Adipose tissue (tissue), 3 donors: ENCODE measurements around the gene URM1. TPM values are rescaled to one million over a fixed set of nuclear protein-coding genes. Genes with fewer than 3 reads are reported as not detected.
A peak's percentile ranks its signal among the peaks of the same experiment; 100 is the strongest.

Experiments
- H3K27ac ChIP-seq: one replicate; pipeline ENCODE4 v1.5.1; 2013; ENCODE audit warnings: low read depth, low read length
- WGBS, 3 donors: extraction: QIAGEN DNeasy Blood & Tissue Kit; methylation state at CpG; one replicate each; pipeline ENCODE4 v1.1.7; 2013; 5-methylcytosine and 5-hydroxymethylcytosine counted together
- polyA plus RNA-seq, 3 donors: library from polyadenylated mRNA; stranded (reverse); fragments of 200-250 nt; gene quantifications; one replicate each; pipeline ENCODE4 v1.2.3, GENCODE V29; 2013
- donor health status: healthy with polysubstance abuse.
- donor health status: Bipolar disorder and iron deficiency.
- donor health status: healthy.

The URM1 gene
- polyA plus RNA-seq, 3 donors: 58.8 to 75.4 (median 60.4) TPM

DNA sequence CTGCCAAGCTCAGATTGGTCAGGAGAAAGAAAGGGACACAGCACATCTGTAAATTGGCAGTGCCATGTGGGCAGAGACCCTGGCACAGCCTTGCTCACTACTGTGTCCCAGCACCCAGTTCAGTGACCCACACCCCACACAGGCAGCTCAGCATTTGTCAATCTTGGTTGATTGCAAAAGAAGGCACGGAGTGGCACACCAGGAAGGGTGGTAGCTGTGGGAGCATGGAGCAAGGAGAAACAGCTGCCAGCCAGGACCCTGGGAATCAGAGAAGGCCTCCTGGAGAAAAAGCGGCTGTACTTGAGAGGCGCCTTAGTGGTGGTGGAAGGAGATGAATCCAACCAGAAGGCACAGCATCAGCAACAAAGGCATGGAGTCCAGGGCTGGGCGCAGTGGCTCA is 27.3 kb upstream of the URM1 start:
- WGBS, 3 donors: 86 to 96% (median 91%) methylated on average over 4 of the region's 4 CpGs
- H3K27ac ChIP-seq: no peak overlapping the region

DNA sequence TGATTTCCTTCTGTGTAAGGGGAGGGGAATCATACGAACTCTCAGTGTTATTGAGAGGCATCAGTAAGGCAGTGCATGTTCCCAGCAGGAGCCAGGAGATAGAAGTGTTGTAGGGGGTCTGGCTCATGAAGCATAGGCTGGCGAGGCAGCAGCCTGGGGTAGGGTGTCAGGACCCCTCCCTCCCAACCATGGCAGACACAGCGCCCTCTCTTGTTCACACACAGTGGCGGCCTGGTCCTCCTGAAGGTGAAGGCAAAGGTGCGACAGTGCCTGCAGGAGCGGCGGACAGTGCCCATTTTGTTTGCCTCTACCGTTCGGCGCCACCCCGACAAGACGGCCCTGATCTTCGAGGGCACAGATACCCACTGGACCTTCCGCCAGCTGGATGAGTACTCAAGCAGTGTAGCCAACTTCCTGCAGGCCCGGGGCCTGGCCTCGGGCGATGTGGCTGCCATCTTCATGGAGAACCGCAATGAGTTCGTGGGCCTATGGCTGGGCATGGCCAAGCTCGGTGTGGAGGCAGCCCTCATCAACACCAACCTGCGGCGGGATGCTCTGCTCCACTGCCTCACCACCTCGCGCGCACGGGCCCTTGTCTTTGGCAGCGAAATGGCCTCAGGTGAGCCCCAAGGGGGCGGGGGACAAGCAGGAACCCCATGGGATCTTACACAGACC is 26.1 kb upstream of the URM1 start:
- 95 to 97% (median 95%) methylated on average over 26 to 28 of the region's 28 CpGs for WGBS, 3 donors

DNA sequence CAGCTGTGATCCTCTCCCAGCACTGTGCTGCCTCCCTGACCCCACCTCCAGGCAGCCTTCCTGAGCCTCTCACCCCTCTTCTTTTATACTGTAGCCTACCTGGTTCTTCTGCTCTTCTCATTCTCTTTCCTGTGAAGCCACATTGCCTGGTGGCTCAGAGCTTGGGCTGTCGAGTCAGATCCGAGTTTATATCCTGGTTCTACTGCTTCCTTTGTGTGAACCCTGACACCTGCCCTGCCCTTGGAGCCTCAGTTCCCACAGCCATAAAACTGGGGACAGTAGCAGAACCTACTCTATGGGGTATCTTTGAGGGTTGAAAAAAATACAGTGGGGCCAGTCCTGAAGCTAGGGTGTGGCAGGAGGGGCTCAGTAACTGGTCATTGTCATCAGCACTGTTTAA is 22.0 kb upstream of the URM1 start:
- H3K27ac ChIP-seq: no peak overlapping the region
- 86 to 90% (median 90%) methylated on average over 2 of the region's 2 CpGs for WGBS, 3 donors

More for the DNA sequence above, 26.1 kb upstream of the URM1 start:
- H3K27ac ChIP-seq: no peak overlapping the region

DNA sequence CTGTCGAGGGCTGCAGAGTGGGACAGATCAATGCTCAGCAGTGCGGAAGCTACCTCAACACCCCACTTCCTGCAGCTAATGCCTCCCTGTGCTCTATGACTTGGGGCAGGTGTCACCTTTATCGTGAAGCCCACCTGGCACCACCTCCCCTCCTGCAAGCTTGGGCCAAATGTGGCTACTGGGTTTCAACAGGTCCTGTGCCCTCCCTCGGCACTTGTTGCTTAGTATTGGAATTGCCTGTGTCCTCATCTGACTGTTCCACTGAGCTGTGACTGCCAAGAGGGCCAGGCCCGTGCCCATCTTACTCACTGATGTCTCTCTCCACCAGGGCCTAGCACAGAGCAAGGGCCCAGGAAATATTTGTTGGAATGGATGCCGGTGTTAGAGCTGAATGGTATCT is 21.4 kb upstream of the URM1 start:
- no peak overlapping the region for H3K27ac ChIP-seq
- 92 to 96% (median 92%) methylated on average over 6 of the region's 6 CpGs for WGBS, 3 donors

DNA sequence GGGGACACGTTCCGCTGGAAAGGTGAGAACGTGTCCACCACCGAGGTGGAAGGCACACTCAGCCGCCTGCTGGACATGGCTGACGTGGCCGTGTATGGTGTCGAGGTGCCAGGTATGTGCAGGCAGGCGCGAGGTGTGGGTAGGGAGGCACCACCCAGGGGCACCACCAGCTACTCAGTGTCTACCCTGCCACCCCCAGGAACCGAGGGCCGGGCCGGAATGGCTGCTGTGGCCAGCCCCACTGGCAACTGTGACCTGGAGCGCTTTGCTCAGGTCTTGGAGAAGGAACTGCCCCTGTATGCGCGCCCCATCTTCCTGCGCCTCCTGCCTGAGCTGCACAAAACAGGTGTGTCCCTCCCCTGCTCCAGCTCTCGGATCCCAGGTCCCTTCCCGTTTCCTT is 15.7 kb upstream of the URM1 start:
- WGBS, 3 donors: 95 to 97% (median 97%) methylated on average over 19 of the region's 19 CpGs

DNA sequence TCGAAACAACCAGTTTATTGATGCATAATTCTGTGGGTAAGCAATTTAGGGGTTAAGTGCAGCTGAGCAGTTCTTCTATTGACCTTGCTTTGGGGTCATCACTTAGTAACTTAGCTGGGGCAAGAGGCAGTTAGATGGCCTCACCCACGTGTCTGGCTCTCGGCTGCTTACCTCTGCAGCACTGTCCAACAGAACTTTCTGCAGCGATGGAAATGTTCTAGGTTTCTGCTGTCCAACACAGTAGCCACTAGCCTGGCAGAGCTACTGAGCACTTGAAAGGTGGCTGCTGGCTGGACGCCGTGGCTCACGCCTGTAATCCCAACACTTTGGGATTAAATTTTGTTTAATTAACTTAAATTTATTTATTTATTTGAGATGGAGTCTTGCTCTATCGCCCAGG is 13.1 kb upstream of the URM1 start:
- 78 to 86% (median 82%) methylated on average over 8 of the region's 8 CpGs for WGBS, 3 donors
- no peak overlapping the region for H3K27ac ChIP-seq

More for the DNA sequence above, 15.7 kb upstream of the URM1 start:
- H3K27ac ChIP-seq: no peak overlapping the region

DNA sequence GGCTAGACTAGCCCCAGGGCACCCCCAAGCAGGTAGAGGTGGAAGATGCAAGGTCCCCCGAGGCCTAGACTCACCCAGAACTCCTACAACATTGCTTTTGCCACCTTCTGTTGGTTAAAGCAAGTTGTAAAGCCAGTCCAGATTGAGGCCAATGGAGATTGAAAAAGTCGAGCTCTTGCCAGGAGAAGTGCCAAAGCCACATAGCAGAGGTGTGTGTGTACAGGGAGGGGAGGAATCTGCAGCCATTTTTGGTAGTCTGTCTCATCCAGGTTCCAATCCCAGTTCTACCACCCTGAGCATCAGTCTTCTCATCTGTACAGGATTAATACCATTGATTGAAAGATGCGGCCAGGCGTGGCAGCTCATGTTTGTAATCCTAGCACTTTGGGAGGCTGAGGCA is 12.3 kb upstream of the URM1 start:
- no peak overlapping the region for H3K27ac ChIP-seq
- 89 to 92% (median 92%) methylated on average over 4 of the region's 4 CpGs for WGBS, 3 donors

DNA sequence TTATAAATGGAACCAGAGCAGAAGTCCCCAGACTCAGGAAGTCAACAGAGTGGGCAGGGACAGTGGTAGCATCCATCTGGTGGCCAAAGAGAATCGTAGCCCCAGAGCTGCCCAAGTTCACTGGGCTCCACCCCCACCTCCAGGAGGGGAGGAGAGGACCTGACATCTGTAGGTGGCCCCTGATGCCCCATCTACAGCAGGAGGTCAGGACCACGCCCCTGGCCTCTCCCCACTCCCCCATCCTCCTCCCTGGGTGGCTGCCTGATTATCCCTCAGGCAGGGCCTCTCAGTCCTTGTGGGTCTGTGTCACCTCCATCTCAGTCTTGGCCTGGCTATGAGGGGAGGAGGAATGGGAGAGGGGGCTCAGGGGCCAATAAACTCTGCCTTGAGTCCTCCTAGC is 10.3 kb upstream of the URM1 start:
- 57 to 79% (median 64%) methylated on average over 2 of the region's 2 CpGs for WGBS, 3 donors
- no peak overlapping the region for H3K27ac ChIP-seq

DNA sequence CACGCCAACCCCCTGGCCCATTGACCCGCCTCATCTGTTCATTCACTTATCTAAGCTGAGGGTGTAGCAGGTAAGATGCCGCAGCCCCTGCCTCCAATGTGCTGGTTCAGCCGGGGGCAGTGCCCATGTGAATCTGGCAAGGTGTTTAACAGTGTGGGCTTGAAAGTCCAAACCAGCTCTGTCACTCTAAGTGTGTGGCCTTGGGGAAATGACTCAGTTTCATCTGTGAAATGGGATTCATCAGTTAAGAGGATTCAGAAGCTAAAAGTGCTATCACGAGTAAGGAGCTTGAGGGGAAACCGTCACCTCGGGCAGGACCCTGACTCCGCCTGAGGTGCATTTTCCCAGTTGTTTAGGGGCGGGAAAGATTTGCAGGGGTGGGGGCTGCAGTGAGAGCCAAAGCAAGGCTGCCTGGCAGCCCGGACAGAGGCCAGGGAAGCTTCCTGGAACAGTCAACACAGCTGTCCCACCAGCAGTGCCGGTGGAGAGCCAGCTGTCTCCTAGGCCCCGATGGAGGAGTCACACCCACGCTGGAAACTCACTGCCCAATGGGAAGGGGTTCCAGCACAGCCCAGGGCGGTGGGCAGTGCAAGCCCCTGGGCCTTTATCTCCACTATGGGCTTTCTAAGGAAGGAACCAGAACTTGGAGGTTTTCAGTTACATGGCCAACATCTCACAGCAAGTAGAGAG is 9.7 kb upstream of the URM1 start:
- H3K27ac ChIP-seq: no peak overlapping the region
- 49 to 53% (median 50%) methylated on average over 14 of the region's 14 CpGs for WGBS, 3 donors

DNA sequence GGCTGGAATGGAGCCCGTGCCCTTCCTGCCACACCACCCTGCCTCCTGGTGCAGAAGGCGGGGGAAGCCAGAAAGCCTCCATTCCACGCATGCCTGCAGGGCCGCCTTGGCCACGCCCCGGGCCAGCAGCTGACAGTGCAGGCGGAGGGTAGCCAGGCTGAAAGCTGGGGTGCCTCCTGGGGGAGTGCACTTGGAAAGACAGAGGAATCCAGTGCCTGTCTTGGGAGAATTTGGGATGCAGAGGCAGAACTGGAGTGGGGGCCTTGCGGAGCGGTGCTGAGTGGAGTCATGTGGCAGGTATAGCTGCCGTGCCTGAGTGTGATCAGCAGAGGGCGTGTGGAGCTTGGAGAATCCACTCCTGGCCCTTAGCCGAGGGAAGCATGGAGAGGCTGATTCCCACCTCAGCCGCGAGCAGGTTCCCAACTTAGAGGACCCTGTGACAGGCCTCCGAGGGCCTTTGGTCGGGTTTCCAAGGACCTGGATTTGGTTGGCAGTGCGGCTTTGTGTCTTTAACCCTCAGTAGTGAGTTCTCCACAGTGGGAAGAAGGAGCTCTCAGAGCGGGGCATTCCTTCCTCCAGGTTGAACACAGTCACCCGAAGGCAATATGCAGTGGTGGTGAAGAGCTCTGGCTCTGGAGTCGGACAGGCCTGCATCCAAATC is 9.1 kb upstream of the URM1 start:
- no peak overlapping the region for H3K27ac ChIP-seq
- 8 to 9% (median 8%) methylated on average over 20 of the region's 20 CpGs for WGBS, 3 donors

DNA sequence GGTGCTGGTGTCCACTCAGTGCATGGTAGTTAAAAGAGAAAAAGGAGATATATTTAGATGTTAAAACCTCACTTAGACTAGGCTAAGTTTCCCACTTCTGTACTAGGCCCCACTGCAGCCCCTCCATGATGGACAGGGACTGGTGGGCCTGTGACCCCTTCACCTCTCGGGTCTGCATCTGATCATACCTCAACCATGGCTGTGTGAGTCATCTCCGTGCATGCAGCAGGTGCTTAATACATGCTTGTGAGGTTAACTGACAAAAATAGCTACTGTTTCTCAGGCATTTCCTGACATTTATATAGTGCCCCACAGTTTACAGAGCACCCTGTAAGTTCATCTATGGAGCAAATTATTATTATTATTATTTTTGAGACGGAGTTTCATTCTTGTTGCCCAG is 8.4 kb upstream of the URM1 start:
- no peak overlapping the region for H3K27ac ChIP-seq
- 73 to 81% (median 75%) methylated on average over 3 of the region's 3 CpGs for WGBS, 3 donors

DNA sequence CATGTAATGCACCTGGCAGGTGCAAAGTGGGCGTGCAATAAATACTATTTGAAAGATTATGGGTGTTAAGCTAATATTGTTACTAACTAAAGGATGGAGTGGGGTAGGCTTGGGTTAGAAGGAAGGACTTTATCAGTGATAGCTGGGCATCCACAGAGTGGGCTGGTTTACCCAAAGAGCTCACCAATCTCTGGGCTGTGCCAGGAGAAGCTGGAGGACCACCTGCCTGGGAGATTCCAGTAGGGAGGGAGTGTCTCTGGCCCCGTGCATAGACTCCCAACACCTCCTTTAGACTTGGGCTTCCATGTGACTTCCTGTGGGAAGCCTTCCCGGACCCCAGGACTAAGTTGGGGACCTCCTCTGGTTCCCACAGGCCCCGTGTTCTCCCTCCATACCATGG is 5.6 kb upstream of the URM1 start:
- 80 to 93% (median 83%) methylated on average over 4 of the region's 4 CpGs for WGBS, 3 donors
- H3K27ac ChIP-seq: no peak overlapping the region

DNA sequence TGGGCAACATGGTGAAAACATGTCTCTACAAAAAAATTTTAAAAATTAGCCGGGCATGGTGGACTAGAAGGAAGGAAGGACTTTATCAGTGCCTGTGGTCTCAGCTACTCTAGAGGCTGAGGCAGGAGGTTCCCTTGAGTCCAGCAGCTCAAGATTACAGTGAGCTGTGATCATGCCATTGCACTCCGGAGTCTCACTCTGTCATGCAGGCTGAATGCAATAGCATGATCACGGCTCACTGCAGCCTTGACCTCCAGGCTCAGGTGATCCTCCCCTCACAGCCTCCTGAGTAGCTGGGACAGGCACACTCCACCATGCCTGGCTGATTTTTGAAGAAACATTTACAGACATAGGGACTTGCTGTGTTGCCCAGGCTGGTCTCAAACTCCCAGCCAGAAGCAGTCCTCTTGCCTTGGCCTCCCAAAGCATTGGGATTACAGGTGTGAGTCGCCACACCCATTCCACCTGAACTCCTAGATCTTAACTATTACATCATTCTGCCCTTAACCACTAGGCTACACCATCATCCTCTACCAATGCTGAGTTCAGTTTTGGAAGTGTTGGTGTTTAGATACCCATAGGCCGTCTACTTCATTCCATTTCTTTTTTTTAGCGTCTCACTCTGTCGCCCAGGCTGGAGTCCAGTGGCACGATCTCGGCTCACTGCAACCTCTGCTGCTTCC is 2.0 kb upstream of the URM1 start:
- 90 to 95% (median 92%) methylated on average over 9 of the region's 9 CpGs for WGBS, 3 donors

DNA sequence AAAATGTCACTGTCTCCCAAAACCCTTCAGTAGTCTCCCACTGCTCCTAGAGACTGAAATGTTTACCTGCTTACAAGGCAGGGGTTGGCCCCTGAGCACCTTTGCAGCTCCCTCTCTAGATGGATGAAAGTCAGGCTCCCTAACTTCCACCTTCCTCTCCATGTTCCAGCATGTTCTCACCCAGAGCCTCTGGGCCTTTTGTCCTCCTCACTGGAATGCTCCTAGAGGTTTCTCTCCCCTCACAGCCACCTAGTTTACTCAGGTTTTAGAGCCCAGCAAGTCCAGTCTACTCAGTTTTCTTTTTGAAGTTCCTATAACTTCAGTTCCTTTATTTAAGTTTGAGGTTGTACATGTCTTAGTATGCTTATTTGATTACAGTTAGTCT is 815 bp upstream of the URM1 start:
- H3K27ac ChIP-seq: no peak overlapping the region

More for the DNA sequence above, 2.0 kb upstream of the URM1 start:
- no peak overlapping the region for H3K27ac ChIP-seq

DNA sequence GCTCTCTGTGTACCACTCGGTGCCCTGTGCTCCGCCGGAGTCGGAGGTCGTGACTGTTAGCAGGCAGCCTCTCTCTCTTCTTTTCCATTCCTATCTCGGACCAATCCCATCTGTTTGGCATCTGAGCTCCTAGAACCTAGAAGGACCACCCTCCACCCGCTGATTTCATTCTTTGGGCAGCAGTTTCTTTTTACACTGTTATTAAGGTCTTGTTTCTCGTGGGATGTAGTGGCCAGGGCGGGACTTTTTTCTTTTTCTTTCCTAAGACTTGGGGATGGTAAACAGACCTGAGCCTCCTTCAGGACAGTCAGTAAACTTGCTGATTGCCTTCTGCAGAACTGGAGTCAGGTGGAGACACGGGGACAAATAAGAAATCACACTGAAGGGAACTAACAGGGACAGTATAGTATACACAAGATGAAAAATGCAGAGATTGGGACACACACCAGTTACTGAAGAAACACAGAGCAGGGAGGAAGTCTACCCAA is 500 bp downstream of the URM1 start:
- peak overlapping the region; percentile 19 for H3K27ac ChIP-seq
- 0 to 1% (median 0%) methylated on average over 10 of the region's 10 CpGs for WGBS, 3 donors

DNA sequence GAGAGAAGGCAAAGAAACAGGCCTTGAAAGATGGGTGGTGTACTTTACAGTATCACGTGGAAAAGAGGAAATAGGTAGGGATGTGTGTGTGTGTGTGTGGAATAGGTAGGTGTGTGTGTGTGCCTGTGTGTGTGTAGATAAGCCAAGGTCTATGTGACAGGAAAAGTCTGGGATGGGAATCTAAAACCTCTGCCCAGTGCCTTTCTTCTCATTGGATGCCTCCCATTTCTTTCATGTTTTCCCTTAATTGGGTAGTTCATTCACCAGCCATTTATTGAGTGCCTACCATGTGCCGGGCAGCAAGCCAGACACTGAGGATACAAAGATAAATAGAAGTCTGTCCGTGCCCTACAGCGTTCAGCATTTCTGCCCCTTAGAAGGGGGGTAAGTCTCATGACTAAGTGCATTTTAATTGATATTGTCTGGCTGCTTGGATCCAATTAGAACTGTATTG is 1.0 kb downstream of the URM1 start:
- 23 to 37% (median 24%) methylated on average over 4 of the region's 4 CpGs for WGBS, 3 donors
- no peak overlapping the region for H3K27ac ChIP-seq

DNA sequence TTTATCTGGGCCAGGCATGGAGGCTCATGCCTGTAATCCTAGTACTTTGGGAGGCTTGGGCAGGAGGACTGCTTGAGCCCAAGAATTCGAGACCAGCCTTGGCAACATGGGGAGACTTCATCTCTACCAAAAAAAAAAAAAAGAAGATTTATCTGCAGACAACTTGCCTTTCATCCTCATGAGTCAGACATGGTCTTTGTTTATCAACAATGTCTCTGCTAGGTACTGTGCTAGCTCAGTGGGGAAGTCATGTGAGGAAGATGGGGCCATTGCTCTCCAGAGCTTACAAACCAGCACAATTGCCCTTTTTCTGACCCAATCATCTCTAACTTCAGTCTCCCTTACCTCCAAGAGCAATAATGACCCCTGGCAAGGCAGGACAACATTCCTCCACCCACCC is 1.6 kb downstream of the URM1 start:
- 86 to 94% (median 93%) methylated on average over 1 of the region's 1 CpG for WGBS, 3 donors
- no peak overlapping the region for H3K27ac ChIP-seq

DNA sequence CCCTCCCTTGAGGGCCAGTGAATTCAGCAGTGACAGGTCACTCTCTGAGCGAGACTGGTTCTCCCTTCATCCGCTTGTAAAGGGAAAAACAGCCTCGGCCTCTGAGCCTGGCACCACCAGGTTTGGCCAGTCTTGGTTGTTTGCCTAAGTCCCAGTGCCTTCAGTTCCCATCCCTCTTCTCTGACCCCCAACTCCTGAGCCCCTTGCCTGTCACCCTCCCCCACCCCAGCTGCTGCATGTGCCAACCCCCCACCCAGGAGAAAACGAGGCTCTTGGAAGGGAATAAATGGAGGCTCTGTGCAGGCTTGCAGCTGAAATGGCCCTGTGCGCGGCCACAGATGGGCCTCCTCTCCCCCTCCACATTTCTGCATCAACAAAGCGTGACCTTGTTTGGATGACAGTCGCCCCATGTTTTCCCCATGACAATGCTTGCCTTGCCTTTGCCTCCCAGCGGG is 3.1 kb downstream of the URM1 start:
- H3K27ac ChIP-seq: no peak overlapping the region
- WGBS, 3 donors: 88 to 90% (median 89%) methylated on average over 9 of the region's 9 CpGs

DNA sequence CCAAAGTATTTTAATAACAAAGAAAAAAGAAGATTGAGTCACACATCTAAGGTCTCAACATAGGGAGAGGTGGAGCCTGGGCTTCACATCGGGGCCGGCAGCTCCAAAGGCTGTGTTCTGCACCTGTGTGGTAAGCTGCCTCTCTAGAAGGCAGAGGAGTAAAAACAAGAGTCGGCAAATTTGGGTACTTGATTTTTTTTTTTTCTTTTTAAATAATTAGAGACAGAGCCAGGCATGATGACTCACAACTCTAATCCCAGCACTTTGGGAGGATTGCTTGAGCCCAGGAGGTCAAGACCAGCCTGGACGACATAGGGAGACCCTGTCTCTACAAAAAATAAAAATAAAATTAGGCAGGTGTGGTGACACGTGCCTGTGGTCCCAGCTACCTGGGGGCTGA is 4.7 kb downstream of the URM1 start:
- no peak overlapping the region for H3K27ac ChIP-seq
- 80 to 84% (median 82%) methylated on average over 5 of the region's 5 CpGs for WGBS, 3 donors
